ENCODE data around the gene DLG2. TPM values are rescaled to one million over a fixed set of nuclear protein-coding genes. Genes with fewer than 3 reads are reported as not detected.

DLG2 gene
- total and polyA plus RNA-seq, 4 donors = 0.30 to 5.5 (median 0.68) TPM

GRCh38 chr11:84993386-84993785, 633.8 kb downstream of the DLG2 start:
- 43% methylated on average over 4 of the region's 4 CpGs for WGBS
- H3K27me3 ChIP-seq (ENCODE audit: control insufficient read depth in 4 of 4, insufficient read depth in 4 of 4, low read length in 3 of 4) = no peaks in the 10 kb centered on the region

More at GRCh38 chr11:84993386-84993785, 633.8 kb downstream of the DLG2 start:
- Histone ChIP-seq H3K9ac (ENCODE audit: low read depth in 1 of 2, low read length in 2 of 2) (no peak overlapping the region), H3K9me3 (ENCODE audit: control insufficient read depth in 4 of 4, low read length in 3 of 4) (peaks cover 0 to 3% (median 0%) of the 10 kb centered on the region in 4 donors), H3K27ac (ENCODE audit: low read depth in 1 of 2, low read length in 2 of 2) (no peak overlapping the region), H3K4me3 (ENCODE audit: low read depth in 1 of 3, low read length in 3 of 3) (no peak overlapping the region), H3K36me3 (ENCODE audit: control insufficient read depth in 4 of 4, insufficient read depth in 3 of 4, low read depth in 1 of 4, low read length in 3 of 4) (no peaks in the 10 kb centered on the region), H3K4me1 (ENCODE audit: control insufficient read depth in 4 of 4, insufficient read depth in 4 of 4, low read length in 3 of 4) (no peaks in the 10 kb centered on the region)
- TF ChIP-seq CTCF (IDR thresholded peaks at IDR 0.05; ENCODE audit: low read depth, low read length, missing input control) = no peak
- no peak for TF ChIP-seq REST (IDR thresholded peaks at IDR 0.05)
- no peak for TF ChIP-seq YY1 (IDR thresholded peaks at IDR 0.05)
- no peak for TF ChIP-seq SP1 (IDR thresholded peaks at IDR 0.05)
- no peak for TF ChIP-seq ZBTB33 (IDR thresholded peaks at IDR 0.05)
- no peak for TF ChIP-seq GABPA (IDR thresholded peaks at IDR 0.05 in 1 of 2, conservative IDR thresholded peaks at IDR 0.05 in 1 of 2)
- no peak for TF ChIP-seq HNF4A (conservative IDR thresholded peaks at IDR 0.05)
- no peak for TF ChIP-seq TAF1 (conservative IDR thresholded peaks at IDR 0.05)
- TF ChIP-seq RXRA (IDR thresholded peaks at IDR 0.05) = no peak
- no peak for TF ChIP-seq JUND (IDR thresholded peaks at IDR 0.05)
- TF ChIP-seq HNF4G (IDR thresholded peaks at IDR 0.05) = no peak
- DNase-seq (ENCODE audit: low spot score) = no peak
